Skin epidermis (tissue), 12 donors: ENCODE results near the gene GNGT1.
A peak's percentile ranks its signal among the peaks of the same experiment; 100 is the strongest.
"Not testable (repeated sequence)": the region's sequence is repeated elsewhere in the genome, so short reads cannot be mapped to it uniquely, and the experiment has no call there.

Experiments
- H3K27ac ChIP-seq, 21 experiments: fragments of 200-600 bp; sonication (generic) in 11 of 21; one replicate each; pipeline ENCODE4 v1.5.0; 2020; ENCODE audit warnings: mild to moderate bottlenecking in 3 of 21, inconsistent platforms in 2 of 21, moderate library complexity in 2 of 21
- H3K4me3 ChIP-seq, 7 experiments: fragments of 200-600 bp; sonication (generic) in 2 of 7; one replicate each; pipeline ENCODE4 v1.5.0; 2020; ENCODE audit warnings: inconsistent platforms in 2 of 7, mild to moderate bottlenecking in 2 of 7, moderate library complexity in 1 of 7

Gene GNGT1

GRCh38 chr7:93897680-93898079 is 8.7 kb upstream of the GNGT1 start:
- H3K4me3 ChIP-seq: no peak overlapping the region
- no peak overlapping the region for H3K27ac ChIP-seq

- H3K4me3 ChIP-seq: no peak overlapping the region
- H3K27ac ChIP-seq: no peak overlapping the region
These were observed 3.5 kb upstream of the GNGT1 start for GRCh38 chr7:93902777-93903423.

GRCh38 chr7:93910076-93910994 is 4.0 kb downstream of the GNGT1 start:
- no peak overlapping the region for H3K27ac ChIP-seq
- no peak overlapping the region for H3K4me3 ChIP-seq

GRCh38 chr7:93911242-93911641 is 4.9 kb downstream of the GNGT1 start:
- H3K27ac ChIP-seq, H3K4me3 ChIP-seq: not testable (repeated sequence)

- H3K27ac ChIP-seq, H3K4me3 ChIP-seq: not testable (repeated sequence)
These were observed 5.3 kb downstream of the GNGT1 start for GRCh38 chr7:93911661-93912060.

- H3K27ac ChIP-seq: no peak overlapping the region
- no peak overlapping the region for H3K4me3 ChIP-seq
These were observed 6.8 kb downstream of the GNGT1 start for GRCh38 chr7:93913197-93913596.

GRCh38 chr7:93914581-93915066 is 8.3 kb downstream of the GNGT1 start:
- peak overlapping the region in 1 of 21 experiments; percentile 40 for H3K27ac ChIP-seq
- H3K4me3 ChIP-seq: no peak overlapping the region

- H3K27ac ChIP-seq, H3K4me3 ChIP-seq: not testable (repeated sequence)
These were observed 9.0 kb downstream of the GNGT1 start for GRCh38 chr7:93915206-93915842.

GRCh38 chr7:93915888-93916287 is 9.5 kb downstream of the GNGT1 start:
- not testable (repeated sequence) for H3K27ac ChIP-seq, H3K4me3 ChIP-seq

GRCh38 chr7:93916315-93916714 is 9.9 kb downstream of the GNGT1 start:
- not testable (repeated sequence) for H3K4me3 ChIP-seq, H3K27ac ChIP-seq

GRCh38 chr7:93920496-93921182 is 14.3 kb downstream of the GNGT1 start:
- H3K4me3 ChIP-seq: peak overlapping the region in 1 of 7 experiments; percentile 46
- H3K27ac ChIP-seq: peak overlapping the region in 17 of 21 experiments; percentile 53 to 94 (median 83)

GRCh38 chr7:93921186-93921585 is 14.8 kb downstream of the GNGT1 start:
- Histone ChIP-seq H3K4me3 (peak overlapping the region; percentile 13 to 46 (median 42)), H3K27ac (peak overlapping the region in 18 of 21 experiments; percentile 53 to 94 (median 83))

- H3K27ac ChIP-seq: peak within 1 kb of the TSS in 20 of 21 experiments; percentile 53 to 94 (median 83)
- H3K4me3 ChIP-seq: peak within 1 kb of the TSS; percentile 13 to 46 (median 42)
These were observed 15.5 kb downstream of the GNGT1 start, which contains the start of gene GNG11 for GRCh38 chr7:93921607-93922566. GNG11 (plus strand) TSS chr7:93921735; CDS start chr7:93922138, 403 bp downstream.

- Histone ChIP-seq H3K27ac (peak overlapping the region in 10 of 21 experiments; percentile 4 to 94 (median 56)), H3K4me3 (peak overlapping the region; percentile 13 to 46 (median 40))
These were observed 16.9 kb downstream of the GNGT1 start for GRCh38 chr7:93923296-93923695.

GRCh38 chr7:93923942-93924341 is 17.6 kb downstream of the GNGT1 start:
- Histone ChIP-seq H3K27ac (peak overlapping the region in 7 of 21 experiments; percentile 4 to 94 (median 34)), H3K4me3 (peak overlapping the region in 6 of 7 experiments; percentile 7 to 46 (median 41))

GRCh38 chr7:93926800-93927199 is 20.4 kb downstream of the GNGT1 start:
- peak overlapping the region in 1 of 21 experiments; percentile 2 for H3K27ac ChIP-seq
- no peak overlapping the region for H3K4me3 ChIP-seq

- Histone ChIP-seq H3K27ac (peak overlapping the region in 1 of 21 experiments; percentile 31), H3K4me3 (no peak overlapping the region)
These were observed 21.2 kb downstream of the GNGT1 start for GRCh38 chr7:93927585-93927984.

GRCh38 chr7:93931655-93932054 is 25.3 kb downstream of the GNGT1 start:
- Histone ChIP-seq H3K27ac (no peak overlapping the region), H3K4me3 (no peak overlapping the region)
